T-helper 1 cell treated with Interleukin-12 subunit alpha and Interleukin-12 subunit beta and Interleukin-4 antibody, amounts not matched to agents 30 μg/mL and 1 μg/mL, for 36 hours (primary cell): ENCODE measurements around the gene SUN3.

Experiments used
- H3K27ac Mint-ChIP-seq: one replicate; pipeline ENCODE4 v1.8.0; 2021; ENCODE audit warnings: mild to moderate bottlenecking, mixed read lengths
- H3K27me3 Mint-ChIP-seq: one replicate; pipeline ENCODE4 v1.8.0; 2021; ENCODE audit warnings: low read depth, mixed read lengths
- H3K36me3 Mint-ChIP-seq: one replicate; pipeline ENCODE4 v1.8.0; 2021; ENCODE audit warnings: low read depth, mixed read lengths
- H3K4me1 Mint-ChIP-seq: one replicate; pipeline ENCODE4 v1.8.0; 2021; ENCODE audit warnings: low read depth, mixed read lengths
- H3K4me3 Mint-ChIP-seq: one replicate; pipeline ENCODE4 v1.8.0; 2021; ENCODE audit warnings: mild to moderate bottlenecking, moderate library complexity, mixed read lengths
- H3K9me3 Mint-ChIP-seq: one replicate; pipeline ENCODE4 v1.8.0; 2021; ENCODE audit warnings: mixed read lengths

The SUN3 gene

DNA sequence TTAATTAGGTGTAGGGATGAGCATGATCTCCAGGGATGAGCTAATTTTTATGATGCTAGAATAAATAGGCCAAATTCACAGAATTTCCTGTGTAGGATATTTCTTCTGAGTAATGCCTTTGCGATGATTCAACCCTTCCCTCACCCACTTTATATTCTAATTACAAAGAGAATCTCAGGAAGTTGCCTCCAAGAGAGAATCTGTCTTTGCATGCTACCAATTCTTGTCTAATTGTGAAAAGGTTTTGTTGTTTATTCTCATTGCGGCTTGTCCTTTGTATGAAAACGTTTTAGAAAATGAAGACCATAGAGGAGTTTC, 12.7 kb upstream of the SUN3 start:
- Mint-ChIP-seq H3K4me1 (peaks cover 24% of the 10 kb centered on the region), H3K27me3 (peaks cover 25% of the 10 kb centered on the region), H3K4me3 (no peak overlapping the region), H3K36me3 (peaks cover 1% of the 10 kb centered on the region), H3K27ac (no peak overlapping the region), H3K9me3 (no peaks in the 10 kb centered on the region)

DNA sequence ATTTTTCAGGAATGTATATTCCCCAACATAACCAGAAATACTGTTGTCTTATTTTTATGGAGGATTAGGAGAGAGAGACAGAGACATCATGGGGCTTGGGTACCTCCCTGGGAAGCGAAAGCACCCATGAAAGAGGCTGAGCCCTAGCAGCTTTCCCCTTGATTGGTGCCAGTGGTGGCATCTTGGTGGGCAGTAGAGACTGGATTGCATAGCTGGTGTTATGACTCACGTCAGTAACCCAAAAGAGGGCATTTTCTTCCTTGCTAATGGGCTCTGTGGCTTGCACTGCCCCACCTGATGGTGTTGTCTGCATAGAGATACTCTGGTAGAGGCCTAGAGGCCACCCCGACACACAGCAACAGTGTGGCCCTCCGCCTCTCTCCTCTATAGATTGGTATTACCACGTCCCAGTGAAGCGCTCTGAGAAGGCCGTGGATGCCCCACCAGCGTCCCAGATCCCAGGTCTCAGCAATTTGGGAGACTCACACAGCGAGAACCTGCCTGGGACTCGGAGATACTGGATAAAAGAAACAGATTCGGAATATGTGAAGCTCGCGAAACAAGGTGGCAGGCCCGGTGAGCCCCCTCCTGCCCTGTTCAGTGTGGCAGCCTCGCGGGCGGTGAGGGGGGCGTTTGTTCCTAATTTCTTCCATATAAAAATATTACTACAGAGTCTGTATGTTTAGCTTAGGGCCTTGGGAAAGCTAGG, 12.2 kb upstream of the SUN3 start:
- H3K36me3 Mint-ChIP-seq: peaks cover 1% of the 10 kb centered on the region
- no peak overlapping the region for H3K27ac Mint-ChIP-seq
- H3K9me3 Mint-ChIP-seq: no peaks in the 10 kb centered on the region
- H3K27me3 Mint-ChIP-seq: peaks cover 27% of the 10 kb centered on the region
- peaks cover 19% of the 10 kb centered on the region for H3K4me1 Mint-ChIP-seq
- no peak overlapping the region for H3K4me3 Mint-ChIP-seq

DNA sequence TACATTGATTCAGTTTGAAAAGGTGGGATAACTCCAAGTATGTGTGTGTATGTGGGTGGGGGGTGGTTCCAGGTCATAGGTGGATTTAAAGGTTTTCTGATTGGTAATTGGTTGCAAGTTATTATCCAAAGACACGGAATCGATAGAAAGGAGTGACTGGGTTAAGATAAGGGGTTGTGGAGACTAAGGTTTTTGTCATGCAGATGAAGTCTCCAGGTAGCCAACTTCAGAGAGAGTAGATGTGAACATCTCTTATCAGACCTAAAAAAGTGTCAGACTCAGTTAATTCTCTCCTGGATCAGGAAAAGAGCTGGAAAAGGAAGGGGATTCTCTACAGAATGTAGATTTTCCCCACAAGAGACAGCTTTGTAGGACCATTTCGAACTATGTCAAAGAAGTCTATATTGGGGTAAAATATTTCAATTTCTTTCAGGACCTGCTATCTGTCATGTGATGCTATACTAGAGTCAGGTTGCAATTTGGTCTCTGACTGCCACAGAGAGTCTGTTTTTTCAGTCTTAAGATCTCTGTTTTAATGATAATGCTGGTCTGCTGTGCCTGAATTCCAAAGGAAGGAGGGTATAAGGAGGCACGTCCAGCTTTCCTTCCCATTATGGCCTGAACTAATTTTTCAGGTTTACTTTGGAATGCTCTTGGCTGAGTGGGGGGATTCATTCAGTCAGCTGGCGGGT, 10.1 kb upstream of the SUN3 start:
- Mint-ChIP-seq H3K27me3 (peaks cover 38% of the 10 kb centered on the region), H3K4me3 (no peak overlapping the region), H3K4me1 (peaks cover 12% of the 10 kb centered on the region), H3K36me3 (no peaks in the 10 kb centered on the region), H3K27ac (no peak overlapping the region), H3K9me3 (no peaks in the 10 kb centered on the region)

DNA sequence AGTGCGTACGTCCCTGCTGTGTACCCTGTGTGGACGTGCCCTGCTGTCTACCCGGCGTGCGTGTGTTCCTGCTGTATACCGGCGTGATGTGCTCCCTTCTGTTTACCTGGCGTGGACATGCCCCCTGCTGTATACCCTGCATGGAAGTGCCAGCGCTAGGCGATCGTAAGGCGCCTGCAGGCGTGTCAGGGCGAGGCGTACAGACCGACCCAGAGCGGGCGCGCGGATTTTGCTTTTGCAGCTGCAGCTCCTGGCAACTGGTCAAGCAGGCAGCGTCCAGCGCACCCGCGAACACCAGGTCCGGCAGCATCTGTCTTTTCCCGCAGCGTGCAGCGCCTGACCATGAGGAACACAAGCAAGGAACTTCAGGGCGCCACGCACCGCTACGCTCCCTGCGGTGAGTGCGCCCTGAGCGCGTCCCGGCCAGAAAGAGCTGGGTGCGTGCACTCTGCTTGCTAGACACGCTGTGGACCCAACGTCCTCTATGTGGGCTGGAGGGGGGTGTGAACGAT, 7.1 kb upstream of the SUN3 start:
- peak overlapping the region; percentile 83 for H3K4me3 Mint-ChIP-seq
- peaks cover 54% of the 10 kb centered on the region for H3K27me3 Mint-ChIP-seq
- peak overlapping the region; percentile 45 for H3K27ac Mint-ChIP-seq
- H3K9me3 Mint-ChIP-seq: no peaks in the 10 kb centered on the region
- H3K4me1 Mint-ChIP-seq: peaks cover 5% of the 10 kb centered on the region
- no peaks in the 10 kb centered on the region for H3K36me3 Mint-ChIP-seq

DNA sequence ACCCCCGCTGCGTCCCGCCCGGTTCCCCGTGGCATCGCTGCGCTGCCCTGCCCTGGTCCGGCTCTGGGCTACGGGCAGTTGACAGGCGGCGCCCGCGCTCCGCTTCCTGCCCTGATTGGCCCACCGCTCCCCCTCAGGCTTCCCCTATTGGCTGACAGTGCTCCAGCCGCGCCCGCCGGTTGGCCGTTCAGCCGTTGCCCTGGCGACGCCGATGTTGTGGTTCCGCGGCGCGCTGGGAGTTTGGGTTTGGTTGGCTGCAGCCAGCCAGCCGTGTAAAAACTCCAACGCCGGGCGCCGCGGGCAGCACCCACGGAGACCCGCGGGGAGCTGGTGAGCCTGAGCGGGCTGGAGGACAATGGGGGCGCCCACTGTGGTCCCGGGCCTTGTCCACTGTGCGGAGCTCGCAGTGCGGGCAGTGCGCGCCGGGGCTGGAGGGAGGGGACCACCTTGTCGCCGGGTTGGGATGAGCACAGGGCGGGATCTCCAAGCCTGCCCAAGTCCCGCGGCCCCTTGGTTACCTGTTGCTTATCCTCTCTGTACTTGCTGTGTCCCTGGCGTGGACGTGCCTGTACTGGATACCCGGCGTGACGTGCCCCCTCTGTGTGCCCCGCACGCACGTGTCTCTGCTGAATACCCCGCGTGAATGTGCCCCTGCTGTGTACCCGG, 6.5 kb upstream of the SUN3 start, which contains the start of gene C7orf57:
C7orf57 (plus strand) TSS at position 243 of the 666 bp plus-strand sequence. CDS start 766 bp downstream, outside the sequence.
- Mint-ChIP-seq H3K27ac (peak within 1 kb of the TSS; percentile 45), H3K4me1 (peaks cover 5% of the 10 kb centered on the region), H3K9me3 (no peaks in the 10 kb centered on the region), H3K4me3 (peak within 1 kb of the TSS; percentile 83), H3K27me3 (peaks cover 57% of the 10 kb centered on the region), H3K36me3 (no peaks in the 10 kb centered on the region)

DNA sequence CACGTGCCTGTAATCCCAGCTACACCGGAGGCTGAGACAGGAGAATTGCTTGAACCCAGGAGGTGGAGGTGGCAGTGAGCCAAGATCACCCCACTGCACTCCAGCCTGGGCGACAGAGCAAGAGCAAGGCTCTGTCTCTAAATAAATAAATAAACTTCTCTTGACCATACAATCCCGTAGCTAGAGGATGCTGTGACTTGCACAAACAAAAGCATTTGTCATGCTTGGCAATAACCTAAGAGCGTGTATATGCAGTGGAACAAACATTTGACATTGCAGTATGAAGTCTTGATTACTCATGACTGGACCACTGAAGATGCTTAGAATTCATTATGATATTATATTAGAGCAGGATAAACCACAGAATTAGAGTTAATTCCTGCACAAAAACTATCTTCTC, 5.0 kb upstream of the SUN3 start:
- Mint-ChIP-seq H3K9me3 (no peaks in the 10 kb centered on the region), H3K27me3 (peaks cover 69% of the 10 kb centered on the region), H3K27ac (no peak overlapping the region), H3K4me3 (no peak overlapping the region), H3K4me1 (peaks cover 5% of the 10 kb centered on the region), H3K36me3 (no peaks in the 10 kb centered on the region)

DNA sequence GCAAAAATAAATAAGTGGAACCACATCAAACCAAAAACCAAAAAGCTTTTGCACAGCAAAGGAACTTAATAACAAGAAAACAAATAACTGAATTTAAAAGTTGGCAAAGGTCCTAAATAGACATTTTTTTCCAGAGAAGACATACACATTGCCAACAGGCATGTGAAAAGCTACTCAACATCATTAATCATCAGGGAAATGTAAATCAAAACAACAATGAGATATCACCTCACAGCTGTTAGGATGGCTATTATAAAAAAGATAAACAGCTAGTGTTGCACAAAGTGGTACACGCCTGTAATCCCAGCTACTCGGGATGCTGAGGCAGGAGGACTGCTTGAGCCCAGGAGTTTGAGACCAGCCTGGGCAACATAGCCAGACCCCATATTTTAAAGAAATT, 2.2 kb upstream of the SUN3 start:
- H3K27ac Mint-ChIP-seq: no peak overlapping the region
- H3K36me3 Mint-ChIP-seq: no peaks in the 10 kb centered on the region
- H3K9me3 Mint-ChIP-seq: no peaks in the 10 kb centered on the region
- no peak overlapping the region for H3K4me3 Mint-ChIP-seq
- H3K4me1 Mint-ChIP-seq: peaks cover 5% of the 10 kb centered on the region
- peaks cover 47% of the 10 kb centered on the region for H3K27me3 Mint-ChIP-seq

DNA sequence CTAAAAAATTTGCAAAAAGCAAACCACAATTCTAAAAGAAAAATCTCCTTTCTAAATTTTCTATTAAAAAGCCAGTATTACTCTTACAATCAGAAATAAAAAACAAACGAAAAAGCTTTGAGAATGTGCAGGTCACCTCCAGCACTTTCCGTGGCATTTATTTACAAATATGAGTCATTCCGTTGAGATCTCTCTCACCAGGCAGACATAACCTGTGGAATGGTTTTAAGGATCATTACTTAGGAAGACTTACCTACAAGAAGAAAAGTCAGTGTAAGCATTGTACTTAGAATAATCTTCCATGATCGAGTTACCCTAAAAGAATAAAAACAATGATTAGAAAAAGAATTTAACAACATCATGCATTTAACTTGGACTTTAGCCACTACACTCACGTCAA, 3.3 kb downstream of the SUN3 start:
- H3K4me3 Mint-ChIP-seq: no peak overlapping the region
- H3K4me1 Mint-ChIP-seq: no peaks in the 10 kb centered on the region
- no peaks in the 10 kb centered on the region for H3K36me3 Mint-ChIP-seq
- peaks cover 45% of the 10 kb centered on the region for H3K27me3 Mint-ChIP-seq
- peaks cover 4% of the 10 kb centered on the region for H3K9me3 Mint-ChIP-seq
- no peak overlapping the region for H3K27ac Mint-ChIP-seq

DNA sequence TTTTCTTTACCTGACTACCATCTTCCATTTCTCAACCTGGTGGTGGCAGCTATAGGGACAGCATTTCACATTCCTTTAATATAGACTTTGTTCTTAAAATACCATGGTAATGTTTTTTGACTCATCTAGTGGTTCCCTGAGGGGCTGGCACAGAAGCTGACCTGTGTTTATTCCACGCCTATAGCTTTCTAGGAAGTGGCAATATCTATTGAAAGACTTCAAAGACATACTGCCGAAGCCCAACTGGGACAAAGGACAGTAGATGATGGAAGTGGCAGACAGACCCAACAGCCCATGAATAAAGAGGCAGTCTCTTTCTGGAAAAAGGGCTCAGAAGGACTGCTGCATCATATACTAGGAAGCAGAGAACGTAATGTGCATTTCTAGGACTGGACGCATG, 11.2 kb downstream of the SUN3 start:
- H3K27me3 Mint-ChIP-seq: peaks cover 31% of the 10 kb centered on the region
- no peaks in the 10 kb centered on the region for H3K4me1 Mint-ChIP-seq
- H3K27ac Mint-ChIP-seq: no peak overlapping the region
- H3K9me3 Mint-ChIP-seq: peaks cover 10% of the 10 kb centered on the region
- H3K36me3 Mint-ChIP-seq: no peaks in the 10 kb centered on the region
- no peak overlapping the region for H3K4me3 Mint-ChIP-seq

DNA sequence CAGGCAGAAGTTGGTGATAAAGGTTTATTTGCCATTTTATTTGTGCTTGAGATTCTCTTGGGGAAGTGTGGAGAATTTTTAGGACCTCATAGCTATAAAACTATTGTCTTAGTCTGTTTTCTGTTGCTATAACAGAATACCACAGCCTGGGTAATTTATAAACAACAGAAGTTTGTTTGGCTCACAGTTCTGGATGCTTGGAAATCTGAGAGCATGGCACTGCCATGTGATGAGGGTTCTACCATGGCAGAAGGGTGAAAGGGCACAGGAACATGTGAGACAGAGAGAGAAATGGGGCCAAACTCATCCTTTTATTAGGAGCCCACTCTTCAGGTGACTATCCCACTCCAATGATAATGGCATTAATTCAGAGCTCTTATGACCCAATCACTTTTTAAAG, 12.3 kb downstream of the SUN3 start:
- Mint-ChIP-seq H3K27ac (no peak overlapping the region), H3K36me3 (no peaks in the 10 kb centered on the region), H3K4me3 (no peak overlapping the region), H3K27me3 (peaks cover 30% of the 10 kb centered on the region), H3K4me1 (peaks cover 1% of the 10 kb centered on the region), H3K9me3 (peaks cover 10% of the 10 kb centered on the region)

DNA sequence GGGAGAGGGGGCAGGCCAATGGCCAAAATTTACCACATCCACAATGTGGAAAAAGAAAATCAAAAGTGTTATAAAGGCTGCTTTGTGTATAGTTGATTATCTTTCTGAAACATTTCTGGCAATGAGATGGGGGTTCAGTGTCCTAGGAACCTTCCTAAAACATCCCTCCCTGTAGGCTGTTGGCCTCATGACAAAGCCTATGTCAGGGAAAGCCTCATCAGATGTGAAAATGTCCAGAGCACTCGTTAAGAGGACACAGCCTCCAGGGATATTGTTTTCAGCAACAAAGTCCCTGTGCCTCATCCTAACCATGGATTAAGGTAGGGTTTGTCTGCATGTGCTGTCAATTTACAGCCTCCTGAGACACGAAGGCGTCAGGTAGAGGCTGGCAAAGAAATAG, 17.0 kb downstream of the SUN3 start:
- no peaks in the 10 kb centered on the region for H3K36me3 Mint-ChIP-seq
- peaks cover 3% of the 10 kb centered on the region for H3K27me3 Mint-ChIP-seq
- H3K4me1 Mint-ChIP-seq: peaks cover 2% of the 10 kb centered on the region
- H3K4me3 Mint-ChIP-seq: no peak overlapping the region
- no peak overlapping the region for H3K27ac Mint-ChIP-seq
- H3K9me3 Mint-ChIP-seq: no peaks in the 10 kb centered on the region

DNA sequence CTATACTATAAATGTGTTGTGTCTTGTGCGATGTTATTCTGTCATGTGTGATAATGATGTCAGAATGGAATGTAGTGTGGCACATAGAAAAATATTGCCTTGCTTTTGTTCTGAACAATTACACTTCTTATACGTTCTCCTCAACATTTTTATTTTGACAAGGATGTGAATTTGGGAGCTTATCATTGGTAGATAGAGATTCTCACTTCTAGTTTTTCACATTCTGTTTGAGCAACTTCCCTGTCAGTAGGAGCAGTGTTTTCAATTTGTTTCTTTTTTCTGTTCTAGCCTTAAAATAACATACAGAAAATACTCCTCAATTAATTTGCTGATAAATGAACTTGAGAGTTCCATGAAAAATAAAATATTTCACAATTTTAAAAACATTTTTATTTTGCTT, 17.6 kb downstream of the SUN3 start:
- peaks cover 3% of the 10 kb centered on the region for H3K27me3 Mint-ChIP-seq
- H3K4me3 Mint-ChIP-seq: no peak overlapping the region
- no peaks in the 10 kb centered on the region for H3K36me3 Mint-ChIP-seq
- H3K4me1 Mint-ChIP-seq: peaks cover 2% of the 10 kb centered on the region
- H3K9me3 Mint-ChIP-seq: no peaks in the 10 kb centered on the region
- no peak overlapping the region for H3K27ac Mint-ChIP-seq

DNA sequence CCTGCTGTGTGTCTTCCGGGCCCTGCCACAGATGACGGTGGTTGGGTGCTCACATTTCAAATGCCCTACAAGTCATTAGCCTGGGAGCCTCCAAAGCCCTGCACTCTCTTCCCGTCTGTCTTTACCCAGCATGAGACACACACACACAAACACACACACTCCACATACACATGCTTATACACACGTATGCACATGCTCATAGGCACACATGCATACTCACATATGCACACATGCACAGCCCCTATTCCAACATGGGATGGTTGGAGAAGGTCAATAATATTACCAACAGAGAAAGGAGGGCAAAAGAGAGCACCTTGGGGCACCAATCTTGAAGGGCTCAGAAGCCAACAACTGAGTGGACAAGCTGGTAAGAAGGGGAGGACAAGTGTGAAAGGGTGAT, 19.0 kb downstream of the SUN3 start:
- no peak overlapping the region for H3K4me3 Mint-ChIP-seq
- no peaks in the 10 kb centered on the region for H3K9me3 Mint-ChIP-seq
- no peaks in the 10 kb centered on the region for H3K36me3 Mint-ChIP-seq
- peaks cover 2% of the 10 kb centered on the region for H3K4me1 Mint-ChIP-seq
- H3K27me3 Mint-ChIP-seq: peaks cover 10% of the 10 kb centered on the region
- H3K27ac Mint-ChIP-seq: no peak overlapping the region

DNA sequence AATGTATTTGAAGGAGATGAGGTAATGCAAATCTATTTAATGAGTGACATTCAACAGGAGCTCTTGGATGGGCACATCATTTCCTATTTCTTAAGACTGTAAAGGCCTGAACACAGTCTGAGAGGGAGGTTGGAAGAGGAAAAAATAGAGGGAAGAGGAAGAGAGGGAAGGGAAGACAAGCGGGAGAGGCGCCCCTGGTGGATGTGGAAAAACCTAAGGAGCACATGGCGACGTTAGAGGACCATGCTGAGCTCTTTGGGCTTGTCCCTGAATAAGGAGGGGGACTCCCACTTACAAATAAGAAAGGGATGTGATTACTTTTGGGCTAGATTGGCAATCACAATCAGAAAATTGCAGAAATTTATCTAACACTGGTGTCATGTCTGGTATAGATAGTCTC, 19.6 kb downstream of the SUN3 start:
- Mint-ChIP-seq H3K9me3 (no peaks in the 10 kb centered on the region), H3K27me3 (peaks cover 13% of the 10 kb centered on the region), H3K27ac (no peak overlapping the region), H3K4me1 (peaks cover 2% of the 10 kb centered on the region), H3K36me3 (no peaks in the 10 kb centered on the region), H3K4me3 (no peak overlapping the region)

DNA sequence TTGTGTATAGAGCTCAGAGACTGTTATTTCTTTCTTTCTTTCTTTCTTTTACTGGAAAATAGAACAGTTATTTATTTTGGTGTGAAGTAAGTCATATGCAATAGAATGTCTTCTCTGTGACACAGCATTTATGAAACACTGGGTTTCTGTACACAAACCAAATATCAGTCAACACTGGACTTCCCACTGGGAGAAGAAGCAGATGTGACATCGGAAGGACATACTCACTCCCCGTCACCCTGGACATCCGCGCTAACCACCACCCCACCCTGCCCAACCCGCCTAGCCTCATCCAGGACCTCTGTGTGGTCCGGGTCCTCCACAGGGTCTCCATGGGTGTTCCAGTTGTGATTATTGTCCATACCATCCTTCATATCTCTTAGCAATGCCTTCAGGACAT, 22.0 kb downstream of the SUN3 start:
- peaks cover 6% of the 10 kb centered on the region for H3K9me3 Mint-ChIP-seq
- H3K27me3 Mint-ChIP-seq: peaks cover 28% of the 10 kb centered on the region
- H3K4me1 Mint-ChIP-seq: peaks cover 2% of the 10 kb centered on the region
- H3K36me3 Mint-ChIP-seq: no peaks in the 10 kb centered on the region
- H3K4me3 Mint-ChIP-seq: no peak overlapping the region
- no peak overlapping the region for H3K27ac Mint-ChIP-seq
